ENCODE data around the gene POTEF. TPM values are rescaled to one million over a fixed set of nuclear protein-coding genes. Genes with fewer than 3 reads are reported as not detected.
"Not testable (repeated sequence)": the region's sequence is repeated elsewhere in the genome, so short reads cannot be mapped to it uniquely, and the experiment has no call there.

The POTEF gene
- total RNA-seq, 4 donors from 2014 or later, result 0.27 TPM; not detected in 3

DNA sequence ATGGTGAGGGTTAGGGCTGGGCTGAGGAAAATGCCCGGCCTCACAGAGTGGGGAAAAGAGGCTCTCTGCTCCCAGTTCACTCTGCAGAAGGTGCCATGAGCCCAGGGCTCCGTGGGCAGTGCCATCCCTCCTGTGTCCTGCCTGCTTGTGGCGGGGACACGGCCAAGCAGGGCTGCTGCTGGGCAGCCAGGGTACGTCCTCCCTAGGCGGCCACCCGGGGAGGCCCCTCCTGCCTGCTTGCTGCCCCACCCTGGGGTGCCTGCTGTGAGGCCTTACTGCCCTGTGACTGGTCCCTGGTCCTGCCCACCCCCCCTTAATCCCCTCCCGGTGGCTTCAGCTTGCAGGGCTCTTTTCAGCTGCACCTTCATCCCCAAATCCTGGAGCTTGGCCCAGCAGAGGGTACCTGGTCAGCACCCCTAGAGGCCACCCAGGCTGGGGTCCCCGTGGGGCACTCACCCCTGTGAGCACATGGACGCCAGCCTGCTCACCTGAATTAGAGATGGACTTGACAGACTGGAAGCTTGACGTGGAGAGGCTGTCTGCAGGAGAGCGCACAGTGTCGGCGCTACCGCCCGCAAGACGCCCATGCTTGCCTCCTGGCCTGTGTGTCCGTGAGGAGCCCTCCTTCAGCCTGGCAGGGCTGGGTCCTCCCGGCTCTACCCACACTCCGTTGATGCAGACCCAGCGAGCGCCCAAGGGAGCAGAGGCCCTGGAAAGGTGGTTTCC lies 12.8 kb upstream of the POTEF start:
- intact Hi-C loops (cut with DNase I); H3K36me3 ChIP-seq; H3K27ac ChIP-seq; H3K27me3 ChIP-seq; H3K4me3 ChIP-seq (replicated peaks in 1 of 3); DNase-seq; H3K4me1 ChIP-seq; H3K9me3 ChIP-seq: not testable (repeated sequence)
- 90 to 100% methylated on average over 2 to 6 of the region's 22 CpGs for WGBS, 2 donors

DNA sequence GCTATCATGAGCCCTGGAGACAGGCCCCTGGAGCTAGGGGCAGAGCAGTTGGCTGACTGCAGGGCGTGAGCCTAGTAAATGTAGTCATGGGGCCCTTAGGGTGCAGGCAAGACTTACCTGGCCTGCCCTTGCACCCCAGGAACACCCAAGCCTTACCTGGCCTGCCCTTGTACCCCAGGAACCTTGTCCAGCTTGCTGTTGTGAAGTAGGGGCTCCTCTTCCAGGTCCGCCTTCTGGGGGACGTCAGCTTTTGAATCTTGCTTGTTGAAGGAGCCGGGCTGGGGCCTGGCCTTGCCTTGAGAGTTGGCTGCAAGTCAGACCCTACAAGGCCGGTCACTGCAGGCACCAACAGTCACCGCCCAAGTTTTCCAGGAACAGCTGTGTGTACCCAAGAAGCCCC lies 12.0 kb upstream of the POTEF start:
- intact Hi-C loops (cut with DNase I), result not testable (repeated sequence)
- 94% methylated on average over 3 of the region's 6 CpGs; no CpG with 5 or more reads in 1 of the 2 donors for WGBS, 2 donors

DNA sequence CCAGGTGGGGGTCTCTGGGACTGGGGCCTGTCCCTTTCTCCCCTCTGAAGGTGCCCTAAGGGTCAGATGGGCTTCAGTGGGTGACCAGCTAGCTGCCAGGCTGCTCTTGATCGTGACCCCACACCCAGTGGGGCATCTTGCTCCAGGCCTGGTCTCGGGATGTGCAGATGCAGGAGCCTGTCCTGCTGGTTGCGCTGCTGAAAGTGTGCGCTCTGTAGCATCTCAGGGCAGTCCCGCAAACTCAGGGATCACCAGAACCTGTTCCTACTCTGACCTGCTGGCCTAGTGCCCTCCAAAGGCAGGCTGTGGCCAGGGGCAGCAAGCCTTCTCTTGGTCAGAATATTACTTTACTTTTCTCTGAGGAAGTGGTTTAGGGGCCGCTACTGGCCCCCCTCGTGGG lies 11.5 kb upstream of the POTEF start:
- H3K9me3 ChIP-seq; H3K27ac ChIP-seq; H3K4me3 ChIP-seq (replicated peaks in 1 of 3); H3K4me1 ChIP-seq; H3K27me3 ChIP-seq; DNase-seq; H3K36me3 ChIP-seq; intact Hi-C loops (cut with DNase I): not testable (repeated sequence)
- WGBS, 2 donors, result 100% methylated on average over 2 of the region's 7 CpGs; no CpG with 5 or more reads in 1 of the 2 donors

More for the DNA sequence above, 12.0 kb upstream of the POTEF start:
- H3K36me3 ChIP-seq; DNase-seq; H3K27ac ChIP-seq; H3K4me1 ChIP-seq; H3K4me3 ChIP-seq (replicated peaks in 1 of 3); H3K27me3 ChIP-seq; H3K9me3 ChIP-seq: not testable (repeated sequence)

DNA sequence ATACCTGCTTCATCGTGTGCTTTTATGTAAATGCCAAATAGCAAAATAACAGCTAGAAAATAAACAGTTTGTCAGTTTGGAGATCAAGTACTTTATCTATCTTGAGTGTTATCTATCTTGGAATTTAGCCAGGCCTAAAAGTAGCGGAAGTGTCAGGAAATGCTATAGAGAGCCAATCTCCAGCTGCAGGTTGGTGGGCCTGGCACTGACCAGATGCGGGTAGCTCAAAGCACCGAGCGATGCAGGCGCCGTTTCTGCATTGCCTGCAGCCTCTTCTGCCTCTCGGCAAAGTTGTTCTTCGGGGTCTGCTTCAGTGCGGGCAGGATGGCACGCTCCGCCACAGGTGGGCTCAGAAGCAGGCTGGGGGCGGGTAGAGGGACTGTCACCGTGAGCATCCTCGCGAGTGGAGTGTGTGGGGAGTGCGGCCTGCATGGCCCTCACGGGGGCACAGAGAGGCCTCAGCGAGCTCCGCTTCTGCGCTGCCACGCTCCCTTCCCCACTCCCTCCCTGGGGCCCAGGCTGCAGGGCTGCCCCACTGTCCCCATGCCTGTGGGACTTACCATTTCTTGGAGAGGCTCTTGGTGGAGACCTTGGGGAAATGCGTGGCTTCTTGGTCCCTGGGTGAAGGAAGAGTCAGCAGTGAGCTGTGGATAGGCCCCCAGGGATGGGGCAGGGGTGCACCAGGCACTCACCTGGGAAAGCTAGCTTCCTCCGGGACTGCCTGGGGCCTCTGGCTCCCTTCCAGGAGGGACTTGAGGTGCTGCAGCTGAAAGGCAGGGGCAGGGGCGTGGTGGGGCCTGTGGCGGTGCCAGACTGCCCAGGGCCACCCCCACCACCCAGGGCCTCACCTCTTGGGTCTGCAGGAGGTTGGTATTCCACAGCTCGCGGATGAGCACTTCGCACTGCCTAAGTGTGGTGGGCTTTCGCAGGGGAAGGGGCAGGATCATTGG lies 10.6 kb upstream of the POTEF start:
- H3K4me3 ChIP-seq (replicated peaks in 1 of 3); DNase-seq; H3K27ac ChIP-seq; H3K36me3 ChIP-seq; H3K4me1 ChIP-seq; H3K9me3 ChIP-seq; H3K27me3 ChIP-seq; intact Hi-C loops (cut with DNase I): not testable (repeated sequence)
- 89 to 94% methylated on average over 18 to 26 of the region's 30 CpGs for WGBS, 2 donors

DNA sequence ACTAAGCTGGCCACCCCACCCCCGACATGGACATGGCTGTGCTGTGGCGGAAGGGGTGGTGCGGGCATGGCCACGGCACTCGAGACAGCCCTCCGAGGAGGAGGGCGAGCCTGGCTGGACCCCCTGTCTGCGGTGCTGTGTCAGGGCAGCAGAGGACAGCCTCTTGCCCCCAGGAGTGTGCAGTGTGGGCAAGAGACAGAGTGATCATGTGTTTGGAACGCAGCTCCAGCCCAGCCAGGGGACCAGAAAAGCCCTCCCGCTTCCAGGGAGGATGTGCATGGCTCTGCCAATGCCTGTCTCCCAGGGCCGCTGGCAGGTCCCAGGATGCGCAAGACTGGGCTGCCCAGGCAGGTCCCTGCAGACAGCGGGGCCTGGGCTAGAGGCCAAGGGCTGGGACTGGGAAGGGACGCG lies 9.8 kb upstream of the POTEF start:
- DNase-seq; H3K27me3 ChIP-seq; intact Hi-C loops (cut with DNase I); H3K4me3 ChIP-seq (replicated peaks in 1 of 3); H3K36me3 ChIP-seq; H3K27ac ChIP-seq; H3K9me3 ChIP-seq; H3K4me1 ChIP-seq: not testable (repeated sequence)
- WGBS, 2 donors, result 88% methylated on average over 13 of the region's 15 CpGs; no CpG with 5 or more reads in 1 of the 2 donors

DNA sequence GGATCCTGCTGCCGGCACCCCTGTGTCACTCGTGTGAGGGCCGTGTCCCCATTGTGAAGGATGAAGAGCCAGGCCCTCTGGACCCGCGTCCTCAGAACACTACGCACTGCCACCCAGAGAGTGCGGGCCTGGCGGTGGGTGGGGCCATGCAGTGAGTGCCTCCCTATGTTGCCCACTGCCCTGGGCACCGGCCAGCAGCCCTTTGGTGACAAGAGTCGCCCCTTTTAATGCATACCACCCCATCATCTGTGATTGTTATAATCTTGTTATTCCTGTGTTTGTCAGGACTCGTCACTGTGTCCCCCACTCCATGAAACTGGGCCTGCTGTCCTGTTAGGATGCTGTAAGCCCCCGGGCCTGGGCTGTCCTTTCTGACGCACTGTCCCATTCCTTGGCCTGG lies 9.3 kb upstream of the POTEF start:
- 73 to 100% methylated on average over 2 to 4 of the region's 13 CpGs for WGBS, 2 donors

DNA sequence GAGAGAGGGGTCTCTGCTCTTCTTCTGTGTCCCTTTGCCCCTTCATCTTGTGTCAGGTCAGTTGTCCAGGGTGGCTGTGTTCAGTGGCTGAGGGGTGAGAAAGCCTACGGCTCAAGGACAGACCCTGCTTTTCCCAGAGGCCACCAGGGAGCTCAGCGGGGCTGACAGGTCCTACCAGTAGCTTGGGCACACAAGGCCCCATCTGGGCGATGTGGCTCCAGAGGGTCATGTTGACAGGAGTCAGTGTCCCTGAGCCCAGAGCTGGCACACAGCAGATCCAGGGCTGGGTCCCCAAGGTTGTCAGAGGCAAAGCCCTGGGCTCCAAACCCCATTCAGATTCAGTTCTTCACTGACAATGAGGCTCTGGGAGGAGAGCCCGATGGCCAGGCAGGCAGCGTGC lies 8.1 kb upstream of the POTEF start:
- H3K9me3 ChIP-seq; intact Hi-C loops (cut with DNase I); H3K36me3 ChIP-seq; DNase-seq; H3K27me3 ChIP-seq; H3K4me1 ChIP-seq; H3K27ac ChIP-seq; H3K4me3 ChIP-seq (replicated peaks in 1 of 3): not testable (repeated sequence)
- 50 to 94% methylated on average over 1 to 2 of the region's 5 CpGs for WGBS, 2 donors

More for the DNA sequence above, 9.3 kb upstream of the POTEF start:
- intact Hi-C loops (cut with DNase I); H3K27ac ChIP-seq; H3K36me3 ChIP-seq; DNase-seq; H3K27me3 ChIP-seq; H3K4me1 ChIP-seq; H3K9me3 ChIP-seq; H3K4me3 ChIP-seq (replicated peaks in 1 of 3): not testable (repeated sequence)

DNA sequence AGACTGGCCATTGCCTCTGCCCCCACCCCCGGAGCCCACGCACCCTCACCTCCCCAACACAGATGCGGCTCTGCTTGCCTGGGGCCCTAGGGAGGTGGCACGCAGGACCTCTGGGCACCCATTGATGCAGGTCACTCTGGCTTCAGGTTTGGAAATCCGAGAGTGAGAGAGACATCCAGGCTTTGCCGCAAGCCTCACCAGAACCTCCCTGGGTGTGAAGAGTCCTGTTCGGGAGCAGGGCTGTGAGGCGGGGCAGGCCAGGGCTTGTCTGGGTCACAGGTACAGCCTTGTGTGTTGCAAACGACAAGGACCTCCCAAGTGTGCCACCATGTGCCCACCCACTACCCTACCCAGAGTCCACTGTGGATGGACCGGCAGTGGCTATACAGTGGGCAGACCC lies 7.5 kb upstream of the POTEF start:
- H3K4me1 ChIP-seq; intact Hi-C loops (cut with DNase I); H3K27me3 ChIP-seq; DNase-seq; H3K27ac ChIP-seq; H3K4me3 ChIP-seq (replicated peaks in 1 of 3); H3K9me3 ChIP-seq; H3K36me3 ChIP-seq: not testable (repeated sequence)
- 83% methylated on average over 2 of the region's 10 CpGs; no CpG with 5 or more reads in 1 of the 2 donors for WGBS, 2 donors
